Natural killer cell (primary cell): Measurements from ENCODE around the gene FAR2. TPM values are rescaled to one million over a fixed set of nuclear protein-coding genes. Genes with fewer than 3 reads are reported as not detected.

Experiments used
- ATAC-seq, 3 donors: fragments of 150-1000 bp in 2 of 3; fragments of 200-7000 bp in 1 of 3; cut with Tn5 transposase; 1 replicate in 1 of 3; 2 replicates in 2 of 3; pipeline ENCODE4 v1.10.0; 2021; ENCODE audit warnings: mild to moderate bottlenecking in 2 of 3, moderate library complexity in 2 of 3
- DNase-seq, 2 donors: peaks; one replicate each; pipeline versions ENCODE4 v3.0.0 to v3.0.0-alpha.2; 2013 to 2021; ENCODE audit warnings: mixed read lengths in 1 of 2
- H3K27ac ChIP-seq: one replicate; pipeline ENCODE4 v1.5.1; 2013; ENCODE audit warnings: mild to moderate bottlenecking, low read length
- H3K27me3 ChIP-seq: one replicate; pipeline ENCODE4 v1.6.1; 2013; ENCODE audit warnings: low read length; ENCODE audit not compliant: control insufficient read depth, insufficient read depth
- H3K36me3 ChIP-seq: one replicate; pipeline ENCODE4 v1.6.1; 2013; ENCODE audit warnings: low read length; ENCODE audit not compliant: control insufficient read depth, insufficient read depth
- H3K4me1 ChIP-seq: one replicate; pipeline ENCODE4 v1.6.1; 2013; ENCODE audit warnings: low read length; ENCODE audit not compliant: control insufficient read depth, insufficient read depth
- H3K4me3 ChIP-seq: one replicate; pipeline ENCODE4 v1.5.1; 2013; ENCODE audit warnings: low read length
- H3K9me3 ChIP-seq: one replicate; pipeline ENCODE4 v1.6.1; 2013; ENCODE audit warnings: low read length; ENCODE audit not compliant: control insufficient read depth, insufficient read depth
- H3K27ac Mint-ChIP-seq, 2 donors: one replicate each; pipeline ENCODE4 v1.8.0; 2022; ENCODE audit warnings: mild to moderate bottlenecking in 2 of 2, mixed read lengths in 2 of 2, moderate library complexity in 1 of 2
- H3K27me3 Mint-ChIP-seq, 2 donors: one replicate each; pipeline ENCODE4 v1.8.0; 2022; ENCODE audit warnings: low read depth in 2 of 2, mixed read lengths in 2 of 2
- H3K36me3 Mint-ChIP-seq: one replicate; pipeline ENCODE4 v1.8.0; 2022; ENCODE audit warnings: mixed read lengths
- H3K4me1 Mint-ChIP-seq, 2 donors: one replicate each; pipeline ENCODE4 v1.8.0; 2022; ENCODE audit warnings: mixed read lengths in 2 of 2
- H3K4me3 Mint-ChIP-seq: one replicate; pipeline ENCODE4 v1.8.0; 2022; ENCODE audit warnings: mild to moderate bottlenecking, moderate library complexity, mixed read lengths
- H3K9me3 Mint-ChIP-seq, 2 donors: one replicate each; pipeline ENCODE4 v1.8.0; 2022; ENCODE audit warnings: mixed read lengths in 2 of 2
- WGBS: methylation state at CpG from one replicate; pipeline ENCODE4 v1.1.7; 2013; ENCODE audit warnings: missing lambda C conversion rate; ENCODE audit not compliant: insufficient coverage; 5-methylcytosine and 5-hydroxymethylcytosine counted together
- intact Hi-C: fragments of 100-400 bp; cut with micrococcal nuclease; formaldehyde crosslinking; loops from one replicate; pipeline ENCODE4 v1.14.2; 2022
- total RNA-seq, 4 donors: library from RNA; stranded (reverse); fragments of 120-200 nt in 1 of 4; gene quantifications; one replicate each; pipeline versions ENCODE4 v1.2.3 to v1.2.4, GENCODE V29; 2013 to 2022
- TF ChIP-seq, protein P1 (sequence below): fragments of 200-600 bp; IDR thresholded peaks from one replicate; pipeline ENCODE4 v1.8.0; 2022; ENCODE audit warnings: antibody characterized with exemption

FAR2 gene
- total RNA-seq, 3 donors from 2014 or later (not counting 1 experiment from before 2014, with no cell fraction given): 1.5 to 3.5 (median 1.7) TPM

DNA sequence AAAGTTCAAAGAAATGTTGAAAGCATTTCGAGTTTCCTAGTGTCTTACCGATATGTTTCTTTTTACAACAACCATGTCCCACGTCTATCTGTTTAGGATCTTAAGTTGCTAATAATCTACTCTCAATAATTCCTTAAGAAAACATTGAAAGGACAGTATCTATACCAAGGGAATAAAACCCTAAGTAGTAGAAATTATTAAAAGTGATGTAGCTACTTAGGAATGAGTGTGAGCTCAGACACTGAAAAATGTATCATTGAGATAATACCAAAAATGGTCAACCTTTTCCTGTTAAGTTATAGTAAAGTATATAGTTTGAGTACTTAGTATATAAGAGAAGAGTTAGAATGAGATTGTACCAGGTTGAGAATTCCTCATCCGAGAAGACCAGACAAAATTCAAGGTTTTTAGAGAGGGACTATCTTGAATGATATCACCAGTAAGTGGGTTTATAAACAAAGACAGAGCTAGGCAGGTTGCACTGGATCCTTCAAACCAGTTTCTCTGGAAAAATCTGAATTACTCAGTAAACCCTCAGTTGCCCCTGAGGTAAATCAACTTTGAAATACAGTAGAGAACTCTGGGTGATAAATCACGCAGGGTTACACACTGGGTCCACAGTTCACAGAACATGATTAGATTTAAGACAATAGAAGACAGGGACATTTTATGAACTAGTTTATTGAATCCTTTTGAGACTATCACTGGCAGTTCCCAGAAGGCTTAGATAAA is 135.1 kb downstream of the FAR2 start:
- Histone ChIP-seq H3K4me3 (no peak overlapping the region), H3K4me1 (no peaks in the 10 kb centered on the region), H3K27me3 (no peaks in the 10 kb centered on the region), H3K9me3 (no peaks in the 10 kb centered on the region), H3K27ac (no peak overlapping the region), H3K36me3 (no peaks in the 10 kb centered on the region)
- Mint-ChIP-seq H3K4me3 (no peak overlapping the region), H3K27me3 (no peaks in the 10 kb centered on the region), H3K27ac (no peak overlapping the region), H3K9me3 (no peaks in the 10 kb centered on the region), H3K36me3 (no peaks in the 10 kb centered on the region), H3K4me1 (no peaks in the 10 kb centered on the region)
- DNase-seq (no peak), ATAC-seq (no peak)
- intact Hi-C loops: no loop called here
- TF ChIP-seq, protein P1, sequence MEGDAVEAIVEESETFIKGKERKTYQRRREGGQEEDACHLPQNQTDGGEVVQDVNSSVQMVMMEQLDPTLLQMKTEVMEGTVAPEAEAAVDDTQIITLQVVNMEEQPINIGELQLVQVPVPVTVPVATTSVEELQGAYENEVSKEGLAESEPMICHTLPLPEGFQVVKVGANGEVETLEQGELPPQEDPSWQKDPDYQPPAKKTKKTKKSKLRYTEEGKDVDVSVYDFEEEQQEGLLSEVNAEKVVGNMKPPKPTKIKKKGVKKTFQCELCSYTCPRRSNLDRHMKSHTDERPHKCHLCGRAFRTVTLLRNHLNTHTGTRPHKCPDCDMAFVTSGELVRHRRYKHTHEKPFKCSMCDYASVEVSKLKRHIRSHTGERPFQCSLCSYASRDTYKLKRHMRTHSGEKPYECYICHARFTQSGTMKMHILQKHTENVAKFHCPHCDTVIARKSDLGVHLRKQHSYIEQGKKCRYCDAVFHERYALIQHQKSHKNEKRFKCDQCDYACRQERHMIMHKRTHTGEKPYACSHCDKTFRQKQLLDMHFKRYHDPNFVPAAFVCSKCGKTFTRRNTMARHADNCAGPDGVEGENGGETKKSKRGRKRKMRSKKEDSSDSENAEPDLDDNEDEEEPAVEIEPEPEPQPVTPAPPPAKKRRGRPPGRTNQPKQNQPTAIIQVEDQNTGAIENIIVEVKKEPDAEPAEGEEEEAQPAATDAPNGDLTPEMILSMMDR: no peak
- WGBS: 88% methylated on average over 4 of the region's 5 CpGs

DNA sequence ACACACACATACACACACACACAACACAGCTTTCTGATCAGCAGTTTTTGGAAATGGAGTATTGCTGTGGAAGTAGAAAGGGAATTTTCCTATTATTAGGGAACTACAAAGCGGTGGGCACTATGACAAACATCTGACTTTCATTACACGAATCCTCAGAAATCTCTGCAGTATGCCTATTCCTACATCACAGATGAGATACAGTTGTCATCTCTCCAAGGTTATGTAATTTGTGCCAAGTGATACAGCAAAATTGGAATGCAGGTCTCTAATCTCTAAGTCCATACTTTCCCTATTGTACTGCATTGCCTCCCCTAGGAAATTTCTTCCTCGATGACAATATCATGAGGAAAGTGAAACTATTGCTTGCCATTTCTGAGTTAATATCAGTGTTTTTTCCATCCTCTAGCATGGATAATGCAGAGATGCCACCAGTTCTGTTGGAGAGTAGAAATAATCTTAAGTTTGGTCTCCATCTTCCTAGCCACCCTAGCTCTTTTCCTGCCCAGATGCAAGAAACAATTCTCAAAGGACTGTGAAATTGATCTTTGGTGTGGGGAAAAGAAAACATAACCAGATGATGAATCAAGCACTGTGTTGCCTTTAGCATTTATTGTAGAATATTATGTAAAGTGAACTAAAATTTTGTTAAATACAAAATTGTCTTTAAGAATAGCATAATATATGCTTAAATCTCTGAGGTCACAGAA is 137.2 kb downstream of the FAR2 start:
- TF ChIP-seq, protein P1: no peak
- H3K27me3 ChIP-seq: no peaks in the 10 kb centered on the region
- Mint-ChIP-seq H3K27me3 (no peaks in the 10 kb centered on the region), H3K36me3 (no peaks in the 10 kb centered on the region), H3K4me3 (no peak overlapping the region), H3K9me3 (peaks cover 3% of the 10 kb centered on the region in 2 donors), H3K4me1 (no peaks in the 10 kb centered on the region), H3K27ac (no peak overlapping the region)
- no peaks in the 10 kb centered on the region for H3K9me3 ChIP-seq
- H3K27ac ChIP-seq: no peak overlapping the region
- DNase-seq (no peak), ATAC-seq (no peak)
- intact Hi-C loops: no loop called here
- no peak overlapping the region for H3K4me3 ChIP-seq
- no peaks in the 10 kb centered on the region for H3K4me1 ChIP-seq
- H3K36me3 ChIP-seq: no peaks in the 10 kb centered on the region
- 73% methylated on average over 3 of the region's 3 CpGs for WGBS

DNA sequence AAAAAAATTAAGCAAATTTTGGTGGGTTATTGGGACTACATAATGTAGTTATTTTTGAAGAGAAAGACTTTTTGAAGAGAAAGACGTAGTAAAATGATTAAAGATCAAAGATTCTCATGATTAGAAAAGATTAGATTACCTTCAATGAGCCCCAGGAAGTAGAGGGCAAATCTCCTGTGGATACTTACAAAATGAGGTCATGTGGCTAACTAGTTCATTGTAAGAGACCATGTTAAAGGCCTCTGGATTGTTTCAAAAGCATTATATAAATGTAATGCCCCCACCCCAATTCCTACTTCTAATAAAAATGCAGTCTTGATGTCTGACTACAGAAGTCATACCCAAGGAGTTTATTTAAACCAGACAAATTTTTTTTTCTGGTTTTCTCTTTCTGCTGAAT is 138.5 kb downstream of the FAR2 start:
- TF ChIP-seq, protein P1: no peak
- Histone ChIP-seq H3K27ac (no peak overlapping the region), H3K4me1 (no peaks in the 10 kb centered on the region), H3K27me3 (no peaks in the 10 kb centered on the region), H3K9me3 (no peaks in the 10 kb centered on the region), H3K4me3 (no peak overlapping the region), H3K36me3 (no peaks in the 10 kb centered on the region)
- ATAC-seq (no peak), DNase-seq (no peak)
- H3K4me3 Mint-ChIP-seq: no peak overlapping the region
- H3K27me3 Mint-ChIP-seq: no peaks in the 10 kb centered on the region
- H3K36me3 Mint-ChIP-seq: no peaks in the 10 kb centered on the region
- intact Hi-C loops: no loop called here
- no peaks in the 10 kb centered on the region for H3K4me1 Mint-ChIP-seq
- WGBS: 50% methylated on average over 1 of the region's 1 CpG
- peaks cover 3% of the 10 kb centered on the region in 2 donors for H3K9me3 Mint-ChIP-seq
- H3K27ac Mint-ChIP-seq: no peak overlapping the region
